GM12878 (cell line): ENCODE measurements around the gene TMEM272. TPM values are rescaled to one million over a fixed set of nuclear protein-coding genes. Genes with fewer than 3 reads are reported as not detected.

Source experiments
- CHD2 ChIP-seq: IDR thresholded peaks from 2 replicates; pipeline ENCODE4 v1.6.1; 2011; ENCODE audit warnings: low read depth, low read length, improper control_type of control experiment, borderline replicate concordance
- IKZF2 ChIP-seq, 2 experiments: fragments of 450-650 bp; IDR thresholded peaks; 2 replicates each; pipeline ENCODE4 v1.6.1; 2017; ENCODE audit warnings: mild to moderate bottlenecking in 2 of 2, moderate library complexity in 2 of 2
- IRF5 ChIP-seq: fragments of 450-650 bp; IDR thresholded peaks from 2 replicates; pipeline ENCODE4 v1.6.1; 2017; ENCODE audit warnings: borderline replicate concordance
- KLF5 ChIP-seq: fragments of 450-650 bp; IDR thresholded peaks from 2 replicates; pipeline ENCODE4 v1.6.1; 2014; ENCODE audit warnings: mild to moderate bottlenecking; ENCODE audit not compliant: partially characterized antibody
- MEF2B ChIP-seq: fragments of 450-650 bp; IDR thresholded peaks from 2 replicates; pipeline ENCODE4 v1.6.1; 2018; ENCODE audit warnings: mild to moderate bottlenecking, moderate library complexity; ENCODE audit not compliant: partially characterized antibody, poor library complexity, severe bottlenecking
- MTA3 ChIP-seq: IDR thresholded peaks from 2 replicates; pipeline ENCODE4 v1.6.1; 2012; ENCODE audit warnings: low read length, inconsistent platforms, borderline replicate concordance
- NBN ChIP-seq: fragments of 450-650 bp; IDR thresholded peaks from 2 replicates; pipeline ENCODE4 v1.6.1; 2016
- NKRF ChIP-seq: fragments of 450-650 bp; conservative IDR thresholded peaks from 2 replicates; pipeline ENCODE4 v1.6.1; 2017; ENCODE audit warnings: mild to moderate bottlenecking, moderate library complexity
- NR2F1 ChIP-seq: fragments of 450-650 bp; conservative IDR thresholded peaks from 2 replicates; pipeline ENCODE4 v1.6.1; 2017; ENCODE audit warnings: mild to moderate bottlenecking
- RUNX3 ChIP-seq: IDR thresholded peaks from 2 replicates; pipeline ENCODE4 v1.6.1; 2012; ENCODE audit warnings: low read length, inconsistent platforms
- ZNF622 ChIP-seq: fragments of 450-650 bp; IDR thresholded peaks from 2 replicates; pipeline ENCODE4 v1.6.1; 2017; ENCODE audit warnings: mild to moderate bottlenecking, inconsistent platforms
- ZSCAN29 ChIP-seq: fragments of 450-650 bp; IDR thresholded peaks from 2 replicates; pipeline ENCODE4 v1.6.1; 2017; ENCODE audit warnings: mild to moderate bottlenecking, moderate library complexity
- polyA plus RNA-seq, 11 experiments: library from polyadenylated mRNA; depleted of rRNA in 4 of 11; unstranded in 6 of 11; stranded (reverse) in 5 of 11; fragments of >200 nt; fragmentation: Nextera tagmentation in 4 of 11; fragmentation: Illumina TruSeq in 1 of 11; extraction: Ambion mirVana in 4 of 11; extraction: Trizol in 1 of 11; gene quantifications; 1 replicate in 1 of 11; 2 replicates in 10 of 11; pipeline versions ENCODE4 v1.2.1 to v1.2.3, GENCODE V29; 2011 to 2016; ENCODE audit warnings: inconsistent platforms in 2 of 11, missing spikeins in 2 of 11, low read depth in 1 of 11
- total RNA-seq, 4 experiments: library from RNA; depleted of rRNA in 3 of 4; stranded (reverse); fragments of >200 nt in 3 of 4; fragmentation: Illumina TruSeq in 1 of 4; extraction: Trizol in 1 of 4; gene quantifications; 2 replicates each; pipeline versions ENCODE4 v1.2.1 to v1.2.3, GENCODE V29; 2013 to 2021

Gene TMEM272
- total and polyA plus RNA-seq, 10 of the 15 experiments (the other 5 are each of a cell fraction or from before 2014, with no cell fraction given), result 0.01 to 0.04 TPM; not detected in 8

GRCh38 chr13:51825165-51825592, 19.8 kb downstream of the TMEM272 start (continued):
- no peak for TF ChIP-seq NKRF
- peak; percentile 81 for TF ChIP-seq MEF2B
- 0 out of 2 replicates have a peak, but pooled peaks have one; percentile 23 for TF ChIP-seq CHD2
- TF ChIP-seq ZSCAN29, result peak; percentile 41; the same call in 1 of the 2 replicates
- TF ChIP-seq IRF5, result no peak
- no peak; a peak in 1 of 4 replicates for TF ChIP-seq IKZF2 (IDR thresholded peaks at IDR 0.05)
- TF ChIP-seq ZNF622, result no peak
- no peak for TF ChIP-seq MTA3
- 0 out of 2 replicates have a peak, but pooled peaks have one; percentile 45 for TF ChIP-seq NBN
- TF ChIP-seq KLF5, result no peak
- 0 out of 2 replicates have a peak, but pooled peaks have one; percentile 26 for TF ChIP-seq NR2F1
- TF ChIP-seq RUNX3, result peak; percentile 26; the same call in 1 of the 2 replicates
